ENCODE measurements around the gene DHRS3. TPM values are rescaled to one million over a fixed set of nuclear protein-coding genes. Genes with fewer than 3 reads are reported as not detected.

DHRS3 gene
- total and polyA plus RNA-seq, 2 donors (not counting 1 experiment from before 2014, with no cell fraction given) = 0.37 TPM

DNA sequence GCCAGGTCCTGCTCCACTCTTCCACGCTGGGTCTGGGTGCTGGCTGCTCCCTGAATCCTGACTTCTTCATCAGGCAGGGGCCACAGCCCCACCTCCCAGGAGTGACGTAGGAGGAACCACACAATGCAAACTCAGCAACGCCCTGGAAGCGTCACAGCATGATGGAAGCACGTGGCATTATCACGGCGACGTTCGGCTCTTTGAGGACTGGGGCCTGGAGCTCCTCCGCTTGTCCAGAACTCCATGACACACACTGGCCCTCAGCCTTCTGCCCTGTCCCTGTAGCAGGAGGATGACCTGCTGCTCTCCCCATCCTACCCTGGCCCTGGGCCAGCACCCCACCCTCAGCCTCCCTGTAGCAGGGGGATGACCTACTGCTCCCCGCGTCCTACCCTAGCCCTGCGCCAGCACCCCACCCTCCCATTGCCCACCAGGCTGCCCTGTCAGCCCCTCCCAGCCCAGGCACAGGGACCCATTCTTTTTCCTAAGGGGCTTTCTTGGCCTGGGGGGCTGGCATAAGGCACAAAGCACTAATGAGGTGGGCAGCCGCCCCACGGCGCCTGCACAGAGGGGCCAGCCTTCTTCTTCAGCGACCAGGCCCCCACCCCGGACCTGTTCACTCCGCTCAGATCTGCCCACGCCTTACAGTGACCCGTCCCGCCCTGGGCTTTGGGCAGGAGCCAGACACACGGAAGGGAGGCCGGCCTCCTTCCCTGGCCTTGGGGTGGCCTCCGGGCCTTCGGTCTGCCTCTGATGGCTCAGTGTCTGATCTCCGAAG lies 65.7 kb downstream of the DHRS3 start:
- intact Hi-C loops (cut with micrococcal nuclease) = no loop called here
- Mint-ChIP-seq H3K4me1 (no peaks in the 10 kb centered on the region), H3K27me3 (no peaks in the 10 kb centered on the region), H3K27ac (no peak overlapping the region), H3K9me3 (ENCODE audit: insufficient read depth) (no peaks in the 10 kb centered on the region), H3K4me3 (no peak overlapping the region)
- Histone ChIP-seq H3K4me1 (ENCODE audit: control insufficient read depth in 2 of 2, insufficient read depth in 2 of 2, low read length in 2 of 2) (no peaks in the 10 kb centered on the region), H2AFZ (ENCODE audit: insufficient read depth, low read depth, low read length, poor library complexity, severe bottlenecking) (no peak overlapping the region), H3K9ac (ENCODE audit: low read length) (no peak overlapping the region), H3K27ac (ENCODE audit: low read length in 2 of 2) (no peak overlapping the region), H3K36me3 (replicated peaks in 1 of 2; ENCODE audit: control extremely low read depth in 1 of 2, control insufficient read depth in 1 of 2, extremely low read depth in 1 of 2, insufficient read depth in 2 of 2, low read length in 1 of 2) (no peaks in the 10 kb centered on the region), H3K79me2 (ENCODE audit: control insufficient read depth, insufficient read depth, low read length) (no peaks in the 10 kb centered on the region), H3K27me3 (replicated peaks in 1 of 4; ENCODE audit: control extremely low read depth in 1 of 4, control insufficient read depth in 3 of 4, insufficient read depth in 4 of 4, low read length in 3 of 4) (no peaks in the 10 kb centered on the region), H4K20me1 (ENCODE audit: control insufficient read depth, insufficient read depth, low read length, poor library complexity, severe bottlenecking) (no peaks in the 10 kb centered on the region), H3K4me2 (replicated peaks; ENCODE audit: low read depth, low read length, poor library complexity, severe bottlenecking) (no peak overlapping the region), H3K9me3 (ENCODE audit: control extremely low read depth in 1 of 3, control insufficient read depth in 2 of 3, insufficient read depth in 1 of 3, low read length in 2 of 3) (peaks cover 0 to 6% (median 0%) of the 10 kb centered on the region in 3 donors), H3K4me3 (ENCODE audit: control extremely low read depth in 1 of 5, extremely low read depth in 1 of 5, insufficient read depth in 1 of 5, low read depth in 2 of 5, low read length in 4 of 5) (no peak overlapping the region)
- TF ChIP-seq, protein P1, sequence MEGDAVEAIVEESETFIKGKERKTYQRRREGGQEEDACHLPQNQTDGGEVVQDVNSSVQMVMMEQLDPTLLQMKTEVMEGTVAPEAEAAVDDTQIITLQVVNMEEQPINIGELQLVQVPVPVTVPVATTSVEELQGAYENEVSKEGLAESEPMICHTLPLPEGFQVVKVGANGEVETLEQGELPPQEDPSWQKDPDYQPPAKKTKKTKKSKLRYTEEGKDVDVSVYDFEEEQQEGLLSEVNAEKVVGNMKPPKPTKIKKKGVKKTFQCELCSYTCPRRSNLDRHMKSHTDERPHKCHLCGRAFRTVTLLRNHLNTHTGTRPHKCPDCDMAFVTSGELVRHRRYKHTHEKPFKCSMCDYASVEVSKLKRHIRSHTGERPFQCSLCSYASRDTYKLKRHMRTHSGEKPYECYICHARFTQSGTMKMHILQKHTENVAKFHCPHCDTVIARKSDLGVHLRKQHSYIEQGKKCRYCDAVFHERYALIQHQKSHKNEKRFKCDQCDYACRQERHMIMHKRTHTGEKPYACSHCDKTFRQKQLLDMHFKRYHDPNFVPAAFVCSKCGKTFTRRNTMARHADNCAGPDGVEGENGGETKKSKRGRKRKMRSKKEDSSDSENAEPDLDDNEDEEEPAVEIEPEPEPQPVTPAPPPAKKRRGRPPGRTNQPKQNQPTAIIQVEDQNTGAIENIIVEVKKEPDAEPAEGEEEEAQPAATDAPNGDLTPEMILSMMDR (IDR thresholded peaks at IDR 0.05) = no peak
- no peak for TF ChIP-seq EZH2 (IDR thresholded peaks at IDR 0.05; ENCODE audit: borderline replicate concordance, insufficient read depth, low read depth, low read length, poor library complexity, severe bottlenecking)
- POLR2A ChIA-PET = no interaction called here
- DNase-seq (no peak), ATAC-seq (ENCODE audit: low read depth) (no peak)
- CTCF ChIA-PET = no interaction called here
- 93% methylated on average over 25 of the region's 27 CpGs for WGBS (ENCODE audit: insufficient coverage)

DNA sequence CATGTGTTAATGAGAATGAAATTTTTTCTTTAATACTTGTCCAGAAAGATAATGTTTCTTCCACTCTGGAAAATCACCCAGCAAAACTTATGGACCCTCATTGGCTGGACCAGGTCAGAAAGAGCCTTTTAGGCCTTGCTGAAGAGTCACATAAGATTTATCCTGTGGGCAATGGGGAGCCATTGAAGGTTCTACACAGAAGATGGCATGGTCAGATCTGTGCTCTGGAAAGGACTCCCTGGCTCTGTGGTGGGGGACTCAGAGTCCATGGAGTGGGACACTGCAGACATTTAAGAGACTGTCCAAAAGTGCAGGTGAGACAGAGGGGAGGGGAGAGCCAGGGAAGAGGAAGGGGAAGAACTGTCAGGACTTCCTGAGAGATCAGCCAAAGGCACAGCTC lies 66.4 kb downstream of the DHRS3 start:
- Histone ChIP-seq H3K4me3 (ENCODE audit: control extremely low read depth in 1 of 5, extremely low read depth in 1 of 5, insufficient read depth in 1 of 5, low read depth in 2 of 5, low read length in 4 of 5) (no peak overlapping the region), H3K79me2 (ENCODE audit: control insufficient read depth, insufficient read depth, low read length) (no peaks in the 10 kb centered on the region), H3K36me3 (replicated peaks in 1 of 2; ENCODE audit: control extremely low read depth in 1 of 2, control insufficient read depth in 1 of 2, extremely low read depth in 1 of 2, insufficient read depth in 2 of 2, low read length in 1 of 2) (no peaks in the 10 kb centered on the region), H4K20me1 (ENCODE audit: control insufficient read depth, insufficient read depth, low read length, poor library complexity, severe bottlenecking) (no peaks in the 10 kb centered on the region), H3K4me1 (ENCODE audit: control insufficient read depth in 2 of 2, insufficient read depth in 2 of 2, low read length in 2 of 2) (no peaks in the 10 kb centered on the region), H3K27ac (ENCODE audit: low read length in 2 of 2) (no peak overlapping the region), H3K27me3 (replicated peaks in 1 of 4; ENCODE audit: control extremely low read depth in 1 of 4, control insufficient read depth in 3 of 4, insufficient read depth in 4 of 4, low read length in 3 of 4) (no peaks in the 10 kb centered on the region), H3K9ac (ENCODE audit: low read length) (no peak overlapping the region), H2AFZ (ENCODE audit: insufficient read depth, low read depth, low read length, poor library complexity, severe bottlenecking) (no peak overlapping the region), H3K4me2 (replicated peaks; ENCODE audit: low read depth, low read length, poor library complexity, severe bottlenecking) (no peak overlapping the region), H3K9me3 (ENCODE audit: control extremely low read depth in 1 of 3, control insufficient read depth in 2 of 3, insufficient read depth in 1 of 3, low read length in 2 of 3) (peaks cover 0 to 6% (median 0%) of the 10 kb centered on the region in 3 donors)
- Mint-ChIP-seq H3K4me1 (no peaks in the 10 kb centered on the region), H3K4me3 (no peak overlapping the region), H3K9me3 (ENCODE audit: insufficient read depth) (no peaks in the 10 kb centered on the region), H3K27ac (no peak overlapping the region), H3K27me3 (no peaks in the 10 kb centered on the region)
- TF ChIP-seq, protein P1 (IDR thresholded peaks at IDR 0.05) = no peak
- no peak for TF ChIP-seq EZH2 (IDR thresholded peaks at IDR 0.05; ENCODE audit: borderline replicate concordance, insufficient read depth, low read depth, low read length, poor library complexity, severe bottlenecking)
- ATAC-seq (ENCODE audit: low read depth) = no peak
- no peak for DNase-seq
- POLR2A ChIA-PET = no interaction called here
- CTCF ChIA-PET = no interaction called here
- intact Hi-C loops (cut with micrococcal nuclease) = no loop called here

Measured in B cell (primary cell).